LNCAP (cell line): ENCODE measurements around the gene BBX.
A peak's percentile ranks its signal among the peaks of the same experiment; 100 is the strongest.

Source experiments
- CTCF ChIP-seq: fragments of 450-650 bp; IDR thresholded peaks from 2 replicates; pipeline ENCODE4 v1.5.1; 2017; ENCODE audit warnings: mild to moderate bottlenecking

BBX gene

DNA sequence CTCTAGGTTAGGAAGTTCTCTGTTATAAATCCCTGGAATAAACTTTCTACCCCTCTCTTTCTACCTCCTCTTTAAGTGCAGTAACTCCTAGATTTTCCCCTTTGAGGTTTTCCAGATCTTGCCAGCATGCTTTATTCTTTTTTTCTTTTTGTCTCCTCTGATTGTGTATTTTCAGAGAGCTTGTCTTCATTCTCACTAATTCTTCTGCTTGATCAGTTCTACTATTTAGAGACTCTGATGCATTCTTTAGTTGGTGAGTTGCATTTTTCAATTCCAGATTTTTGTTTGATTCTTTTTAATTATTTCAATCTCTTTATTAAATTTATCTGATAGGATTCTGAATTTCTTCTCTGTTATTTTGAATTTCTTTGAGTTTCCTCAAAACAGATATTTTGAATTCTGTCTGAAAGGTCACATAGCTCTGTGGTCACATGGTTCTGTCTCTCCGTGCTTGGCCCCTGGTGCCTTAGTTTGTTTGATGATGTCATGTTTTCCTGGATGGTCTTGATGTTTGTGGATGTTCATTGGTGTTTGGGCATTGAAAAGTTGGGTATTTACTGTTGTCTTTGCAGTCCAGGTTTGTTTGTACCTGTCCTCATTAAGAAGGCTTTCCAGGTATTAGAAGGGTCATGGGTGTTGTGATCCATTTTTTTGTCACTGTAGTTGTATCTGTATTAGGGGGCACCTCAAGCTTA, 89.2 kb downstream of the BBX start:
- no peak for TF ChIP-seq CTCF

DNA sequence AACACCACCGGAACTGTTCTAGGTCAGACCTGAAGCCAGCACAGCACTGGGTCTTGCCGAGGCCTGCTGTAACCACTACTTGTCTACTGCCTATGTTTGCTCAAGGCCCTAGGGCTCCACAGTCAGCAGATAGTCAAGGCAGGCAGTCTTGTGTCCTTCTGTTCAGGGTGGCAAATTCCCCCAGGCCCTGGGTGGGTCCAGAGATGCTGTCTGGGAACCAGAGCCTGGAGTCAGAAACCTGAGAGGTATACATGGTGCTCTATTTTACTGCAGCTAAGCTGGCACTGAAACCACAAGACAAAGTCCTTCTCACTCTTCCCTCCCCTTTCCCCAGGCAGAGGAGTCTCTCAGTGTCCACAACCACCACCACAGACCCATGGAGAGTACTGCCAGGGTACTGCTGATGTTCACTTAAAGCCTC, 89.9 kb downstream of the BBX start:
- no peak for TF ChIP-seq CTCF

DNA sequence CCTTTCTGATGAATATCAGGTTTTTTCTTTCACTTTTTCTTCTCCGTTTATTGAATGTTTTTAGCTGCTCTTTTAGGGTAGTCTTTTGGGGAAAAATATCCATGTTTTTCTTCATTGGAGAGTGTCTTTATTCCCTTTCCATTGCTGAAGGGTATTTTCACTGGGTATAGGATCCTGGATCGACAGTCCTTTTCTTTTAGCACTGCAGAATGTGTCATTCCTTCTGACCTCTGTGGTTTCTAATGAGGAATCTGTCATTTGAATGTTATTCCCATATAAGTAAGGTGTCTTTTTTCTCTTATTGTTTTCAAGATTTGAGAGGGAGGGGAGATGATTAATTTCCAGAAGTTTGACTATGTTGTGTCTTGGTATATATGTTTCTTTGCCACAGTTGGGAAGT, 96.8 kb downstream of the BBX start:
- no peak for TF ChIP-seq CTCF

DNA sequence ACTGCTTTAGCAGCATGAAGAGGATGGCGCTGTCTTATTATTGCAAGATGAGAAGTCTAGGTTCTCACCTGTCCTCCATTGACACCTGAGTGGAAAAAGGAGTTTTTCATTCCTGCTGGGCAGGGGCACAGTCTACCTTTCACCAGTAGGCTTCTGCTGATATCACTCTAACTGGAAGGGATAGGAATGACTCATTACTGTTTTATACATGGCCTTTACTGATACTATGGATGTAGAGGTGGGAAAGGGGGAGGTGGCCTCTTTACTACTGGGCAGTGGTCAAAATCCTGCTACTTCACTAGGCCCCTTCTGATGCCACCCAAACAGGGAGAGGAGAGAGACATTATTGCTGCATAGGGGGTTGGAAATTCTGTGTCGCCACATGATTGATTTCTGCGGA, 97.8 kb downstream of the BBX start:
- TF ChIP-seq CTCF, result no peak

- no peak for TF ChIP-seq CTCF
Observed at GRCh38 chr3:107621465-107621864, 98.7 kb downstream of the BBX start.

GRCh38 chr3:107627962-107628542, 105.3 kb downstream of the BBX start:
- TF ChIP-seq CTCF, result peak; percentile 28; the same call in 1 of the 2 replicates

DNA sequence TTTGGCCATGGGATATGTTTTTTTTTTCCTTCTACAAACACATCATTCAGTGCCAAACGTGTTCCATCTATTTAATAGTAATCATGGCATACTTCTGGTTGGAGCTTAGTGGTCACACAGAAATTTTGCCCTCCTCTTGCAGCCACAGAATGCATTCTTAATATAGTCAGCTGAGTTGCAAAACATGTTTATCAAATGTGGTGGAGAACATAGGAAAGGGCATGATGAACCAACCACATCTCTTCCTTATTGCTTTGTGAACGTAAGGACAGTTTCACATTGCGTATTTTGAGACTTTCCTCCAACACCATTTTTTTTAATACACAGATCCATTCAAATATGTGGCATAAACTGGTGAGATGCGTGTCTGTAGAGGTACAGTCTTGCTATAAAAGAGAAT, 106.8 kb downstream of the BBX start:
- no peak for TF ChIP-seq CTCF
